HCT116 (cell line): ENCODE measurements around the gene APAF1.
"Not testable (repeated sequence)": the region's sequence is repeated elsewhere in the genome, so short reads cannot be mapped to it uniquely, and the experiment has no call there.

ENCODE experiments used
- EGR1 ChIP-seq: IDR thresholded peaks from 2 replicates; pipeline ENCODE4 v1.6.1; 2012; ENCODE audit warnings: low read depth
- EZH2 ChIP-seq: fragments of 200-600 bp; sonication (generic); IDR thresholded peaks from 2 replicates; pipeline ENCODE4 v1.6.1; 2017; ENCODE audit warnings: antibody characterized with exemption, mixed run types
- POLR2A ChIP-seq: IDR thresholded peaks from 2 replicates; pipeline ENCODE4 v1.7.0; 2011; ENCODE audit warnings: borderline replicate concordance; ENCODE audit not compliant: insufficient read depth, insufficient read length; ENCODE audit errors: extremely low read depth
- POLR2AphosphoS5 ChIP-seq: IDR thresholded peaks from 2 replicates; pipeline ENCODE4 v1.6.1; 2011; ENCODE audit warnings: mild to moderate bottlenecking, low read depth, low read length, moderate library complexity
- YY1 ChIP-seq: IDR thresholded peaks from 2 replicates; pipeline ENCODE4 v1.6.1; 2011; ENCODE audit warnings: low read length, low read depth, moderate library complexity, mild to moderate bottlenecking; ENCODE audit not compliant: insufficient replicate concordance; ENCODE audit errors: extremely low read depth
- TF ChIP-seq, protein P1 (sequence below): IDR thresholded peaks from 2 replicates; pipeline ENCODE4 v1.6.1; 2012
- TF ChIP-seq, protein P2 (sequence below), 3 experiments: fragments of 200-600 bp in 1 of 3; sonication (generic) in 1 of 3; IDR thresholded peaks in 2 of 3; conservative IDR thresholded peaks in 1 of 3; 2 replicates each; pipeline ENCODE4 v1.5.1; 2012 to 2017; ENCODE audit warnings: low read depth in 2 of 3, low read length in 2 of 3, antibody characterized with exemption in 1 of 3, borderline replicate concordance in 1 of 3, control low read depth in 1 of 3, mild to moderate bottlenecking in 1 of 3, mixed read lengths in 1 of 3, mixed run types in 1 of 3, moderate library complexity in 1 of 3; ENCODE audit not compliant: insufficient read depth in 1 of 3
- TF ChIP-seq, protein P3 (sequence below): IDR thresholded peaks from 2 replicates; pipeline ENCODE4 v1.6.1; 2012; ENCODE audit warnings: low read depth

DNA sequence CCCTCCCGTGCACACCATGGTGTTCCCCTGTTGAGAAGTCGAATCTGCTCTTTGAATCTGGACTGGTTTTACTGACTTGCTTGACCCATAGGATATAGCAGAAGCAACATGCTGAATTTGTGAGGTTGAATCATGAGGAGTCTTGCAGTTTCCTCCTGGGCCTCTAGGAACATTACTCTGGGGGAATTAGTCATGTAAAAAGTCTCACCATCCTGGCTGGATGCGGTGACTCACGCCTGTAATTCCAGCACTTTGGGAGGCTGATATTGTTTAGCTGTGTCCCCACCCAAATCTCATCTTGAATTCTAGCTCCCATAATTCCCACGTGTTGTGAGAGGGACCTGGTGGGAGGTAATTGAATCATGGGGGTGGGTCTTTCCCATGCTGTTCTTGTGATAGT is 110.8 kb downstream of the APAF1 start:
- TF ChIP-seq POLR2AphosphoS5, EGR1, POLR2A, EZH2, YY1: not testable (repeated sequence)
- TF ChIP-seq, protein P1, sequence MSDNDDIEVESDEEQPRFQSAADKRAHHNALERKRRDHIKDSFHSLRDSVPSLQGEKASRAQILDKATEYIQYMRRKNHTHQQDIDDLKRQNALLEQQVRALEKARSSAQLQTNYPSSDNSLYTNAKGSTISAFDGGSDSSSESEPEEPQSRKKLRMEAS, result not testable (repeated sequence)
- TF ChIP-seq, protein P2, sequence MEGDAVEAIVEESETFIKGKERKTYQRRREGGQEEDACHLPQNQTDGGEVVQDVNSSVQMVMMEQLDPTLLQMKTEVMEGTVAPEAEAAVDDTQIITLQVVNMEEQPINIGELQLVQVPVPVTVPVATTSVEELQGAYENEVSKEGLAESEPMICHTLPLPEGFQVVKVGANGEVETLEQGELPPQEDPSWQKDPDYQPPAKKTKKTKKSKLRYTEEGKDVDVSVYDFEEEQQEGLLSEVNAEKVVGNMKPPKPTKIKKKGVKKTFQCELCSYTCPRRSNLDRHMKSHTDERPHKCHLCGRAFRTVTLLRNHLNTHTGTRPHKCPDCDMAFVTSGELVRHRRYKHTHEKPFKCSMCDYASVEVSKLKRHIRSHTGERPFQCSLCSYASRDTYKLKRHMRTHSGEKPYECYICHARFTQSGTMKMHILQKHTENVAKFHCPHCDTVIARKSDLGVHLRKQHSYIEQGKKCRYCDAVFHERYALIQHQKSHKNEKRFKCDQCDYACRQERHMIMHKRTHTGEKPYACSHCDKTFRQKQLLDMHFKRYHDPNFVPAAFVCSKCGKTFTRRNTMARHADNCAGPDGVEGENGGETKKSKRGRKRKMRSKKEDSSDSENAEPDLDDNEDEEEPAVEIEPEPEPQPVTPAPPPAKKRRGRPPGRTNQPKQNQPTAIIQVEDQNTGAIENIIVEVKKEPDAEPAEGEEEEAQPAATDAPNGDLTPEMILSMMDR (IDR thresholded peaks at IDR 0.05 in 2 of 3, conservative IDR thresholded peaks at IDR 0.05 in 1 of 3; ENCODE audit: borderline replicate concordance in 1 of 3, insufficient read depth in 1 of 3, low read depth in 2 of 3, low read length in 2 of 3), result peak in 1 of 3 experiments; percentile 31; a peak in 2 of 6 replicates
- TF ChIP-seq, protein P3, sequence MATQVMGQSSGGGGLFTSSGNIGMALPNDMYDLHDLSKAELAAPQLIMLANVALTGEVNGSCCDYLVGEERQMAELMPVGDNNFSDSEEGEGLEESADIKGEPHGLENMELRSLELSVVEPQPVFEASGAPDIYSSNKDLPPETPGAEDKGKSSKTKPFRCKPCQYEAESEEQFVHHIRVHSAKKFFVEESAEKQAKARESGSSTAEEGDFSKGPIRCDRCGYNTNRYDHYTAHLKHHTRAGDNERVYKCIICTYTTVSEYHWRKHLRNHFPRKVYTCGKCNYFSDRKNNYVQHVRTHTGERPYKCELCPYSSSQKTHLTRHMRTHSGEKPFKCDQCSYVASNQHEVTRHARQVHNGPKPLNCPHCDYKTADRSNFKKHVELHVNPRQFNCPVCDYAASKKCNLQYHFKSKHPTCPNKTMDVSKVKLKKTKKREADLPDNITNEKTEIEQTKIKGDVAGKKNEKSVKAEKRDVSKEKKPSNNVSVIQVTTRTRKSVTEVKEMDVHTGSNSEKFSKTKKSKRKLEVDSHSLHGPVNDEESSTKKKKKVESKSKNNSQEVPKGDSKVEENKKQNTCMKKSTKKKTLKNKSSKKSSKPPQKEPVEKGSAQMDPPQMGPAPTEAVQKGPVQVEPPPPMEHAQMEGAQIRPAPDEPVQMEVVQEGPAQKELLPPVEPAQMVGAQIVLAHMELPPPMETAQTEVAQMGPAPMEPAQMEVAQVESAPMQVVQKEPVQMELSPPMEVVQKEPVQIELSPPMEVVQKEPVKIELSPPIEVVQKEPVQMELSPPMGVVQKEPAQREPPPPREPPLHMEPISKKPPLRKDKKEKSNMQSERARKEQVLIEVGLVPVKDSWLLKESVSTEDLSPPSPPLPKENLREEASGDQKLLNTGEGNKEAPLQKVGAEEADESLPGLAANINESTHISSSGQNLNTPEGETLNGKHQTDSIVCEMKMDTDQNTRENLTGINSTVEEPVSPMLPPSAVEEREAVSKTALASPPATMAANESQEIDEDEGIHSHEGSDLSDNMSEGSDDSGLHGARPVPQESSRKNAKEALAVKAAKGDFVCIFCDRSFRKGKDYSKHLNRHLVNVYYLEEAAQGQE, result not testable (repeated sequence)
